HepG2 (cell line): ENCODE results near the gene P3H4. TPM values are rescaled to one million over a fixed set of nuclear protein-coding genes. Genes with fewer than 3 reads are reported as not detected.

Source experiments
- BCL6 ChIP-seq: IDR thresholded peaks from 2 replicates; pipeline ENCODE4 v1.6.1; 2016; ENCODE audit warnings: missing genetic modification reagents, missing compliant biosample characterization
- CEBPB ChIP-seq: IDR thresholded peaks from 2 replicates; pipeline ENCODE4 v1.6.1; 2011; ENCODE audit warnings: low read depth, low read length, improper control_type of control experiment, borderline replicate concordance
- EEA1 ChIP-seq: sonication (generic); formaldehyde crosslinking; IDR thresholded peaks from 2 replicates; pipeline ENCODE4 v1.5.1; 2020; ENCODE audit warnings: mild to moderate bottlenecking, missing genetic modification reagents, borderline replicate concordance
- ELK4 ChIP-seq: sonication (generic); formaldehyde crosslinking; IDR thresholded peaks from 2 replicates; pipeline ENCODE4 v1.9.0; 2021; ENCODE audit warnings: missing genetic modification reagents, borderline replicate concordance
- GRHL1 ChIP-seq: sonication (generic); formaldehyde crosslinking; conservative IDR thresholded peaks from 2 replicates; pipeline ENCODE4 v1.8.0; 2022; ENCODE audit warnings: missing genetic modification reagents
- NR3C1 ChIP-seq: sonication (generic); formaldehyde crosslinking; IDR thresholded peaks from 2 replicates; pipeline ENCODE4 v1.4.0; 2020; ENCODE audit warnings: missing genetic modification reagents
- REST ChIP-seq, 2 experiments: IDR thresholded peaks; 2 replicates each; pipeline ENCODE4 v1.6.1; 2011 to 2012; ENCODE audit warnings: low read length in 2 of 2, borderline replicate concordance in 1 of 2, low read depth in 1 of 2, mild to moderate bottlenecking in 1 of 2, moderate library complexity in 1 of 2
- RFX1 ChIP-seq: fragments of 450-650 bp; IDR thresholded peaks from 2 replicates; pipeline ENCODE4 v1.6.1; 2017
- SOX6 ChIP-seq, 2 experiments: fragments of 450-650 bp in 1 of 2; sonication (generic) in 1 of 2; formaldehyde crosslinking in 1 of 2; IDR thresholded peaks; 2 replicates each; pipeline versions ENCODE4 v1.4.0 to v1.6.1; 2017 to 2020; ENCODE audit warnings: antibody characterized with exemption in 1 of 2, mild to moderate bottlenecking in 1 of 2, missing genetic modification reagents in 1 of 2
- THAP9 ChIP-seq: sonication (generic); formaldehyde crosslinking; IDR thresholded peaks from 2 replicates; pipeline ENCODE4; 2020; ENCODE audit warnings: missing genetic modification reagents, mild to moderate bottlenecking, borderline replicate concordance
- ZBTB1 ChIP-seq: sonication (generic); formaldehyde crosslinking; IDR thresholded peaks from 2 replicates; pipeline ENCODE4 v1.4.0; 2020; ENCODE audit warnings: missing genetic modification reagents, borderline replicate concordance
- ZFX ChIP-seq: sonication (generic); formaldehyde crosslinking; IDR thresholded peaks from 2 replicates; pipeline ENCODE4 v1.4.0; 2020; ENCODE audit warnings: mild to moderate bottlenecking, low read depth, missing genetic modification reagents, moderate library complexity
- ZNF136 ChIP-seq: sonication (generic); formaldehyde crosslinking; IDR thresholded peaks from 2 replicates; pipeline ENCODE4 v1.8.1; 2022; ENCODE audit warnings: low read depth, mild to moderate bottlenecking, moderate library complexity, missing genetic modification reagents
- ZNF530 ChIP-seq: sonication (generic); formaldehyde crosslinking; IDR thresholded peaks from 2 replicates; pipeline ENCODE4 v1.5.0; 2020; ENCODE audit warnings: low read depth, mild to moderate bottlenecking, missing genetic modification reagents
- ZNF597 ChIP-seq: sonication (generic); formaldehyde crosslinking; IDR thresholded peaks from 2 replicates; pipeline ENCODE4 v1.5.0; 2020; ENCODE audit warnings: missing genetic modification reagents
- ZNF75D ChIP-seq: sonication (generic); formaldehyde crosslinking; IDR thresholded peaks from 2 replicates; pipeline ENCODE4 v1.8.1; 2023; ENCODE audit warnings: missing genetic modification reagents, mild to moderate bottlenecking, borderline replicate concordance
- polyA plus RNA-seq, 8 experiments: library from polyadenylated mRNA; depleted of rRNA in 3 of 8; stranded (reverse) in 7 of 8; unstranded in 1 of 8; fragments of >200 nt; fragmentation: Illumina TruSeq in 4 of 8; extraction: Trizol in 4 of 8; gene quantifications; 2 replicates each; pipeline versions ENCODE4 v1.2.1 to v1.2.3, GENCODE V29; 2011 to 2016; ENCODE audit warnings: low read depth in 4 of 8, missing spikeins in 1 of 8, mixed read lengths in 1 of 8; ENCODE audit not compliant: insufficient read depth in 1 of 8
- total RNA-seq, 5 experiments: library from RNA; depleted of rRNA; stranded (reverse); fragments of >200 nt; fragmentation: Illumina TruSeq; extraction: Trizol; gene quantifications; 2 replicates each; pipeline ENCODE4 v1.2.3, GENCODE V29; 2016; ENCODE audit warnings: low read depth in 1 of 5

P3H4 gene
- total and polyA plus RNA-seq, 2 of the 13 experiments (the other 11 are each of a cell fraction or from before 2014, with no cell fraction given) = 37.1 to 50.6 TPM

GRCh38 chr17:41792845-41793783 is 18.6 kb downstream of the P3H4 start (continued):
- TF ChIP-seq THAP9 (0 out of 2 replicates have a peak, but pooled peaks have one; percentile 54), ZNF75D (CRISPR knock-in tag) (no peak), ZNF530 (no peak), GRHL1 (CRISPR knock-in tag) (no peak), CEBPB (no peak), ZNF597 (CRISPR knock-in tag) (no peak), ELK4 (CRISPR knock-in tag) (no peak), ZFX (peak; percentile 74), BCL6 (peak; percentile 18; the same call in 1 of the 2 replicates), RFX1 (no peak), ZNF136 (CRISPR knock-in tag) (no peak; the same call in 1 of the 2 replicates), EEA1 (CRISPR knock-in tag) (0 out of 2 replicates have a peak, but pooled peaks have one; percentile 81), NR3C1 (CRISPR knock-in tag) (no peak), SOX6 (IDR thresholded peaks at IDR 0.05) (no peak), SOX6 (CRISPR knock-in tag; IDR thresholded peaks at IDR 0.05) (no peak), REST (IDR thresholded peaks at IDR 0.05; ENCODE audit: borderline replicate concordance in 1 of 2, low read depth in 1 of 2, low read length in 2 of 2) (no peak), ZBTB1 (no peak)
